GM19395 (cell line): ENCODE data around the gene AKT2.
"Not testable (repeated sequence)": the region's sequence is repeated elsewhere in the genome, so short reads cannot be mapped to it uniquely, and the experiment has no call there.

Experiments
- ATAC-seq: cut with Tn5 transposase; IDR thresholded peaks from one replicate; pipeline ENCODE4 v1.9.1; 2021; ENCODE audit warnings: mild to moderate bottlenecking, moderate library complexity; ENCODE audit not compliant: unreplicated experiment

Gene AKT2

DNA sequence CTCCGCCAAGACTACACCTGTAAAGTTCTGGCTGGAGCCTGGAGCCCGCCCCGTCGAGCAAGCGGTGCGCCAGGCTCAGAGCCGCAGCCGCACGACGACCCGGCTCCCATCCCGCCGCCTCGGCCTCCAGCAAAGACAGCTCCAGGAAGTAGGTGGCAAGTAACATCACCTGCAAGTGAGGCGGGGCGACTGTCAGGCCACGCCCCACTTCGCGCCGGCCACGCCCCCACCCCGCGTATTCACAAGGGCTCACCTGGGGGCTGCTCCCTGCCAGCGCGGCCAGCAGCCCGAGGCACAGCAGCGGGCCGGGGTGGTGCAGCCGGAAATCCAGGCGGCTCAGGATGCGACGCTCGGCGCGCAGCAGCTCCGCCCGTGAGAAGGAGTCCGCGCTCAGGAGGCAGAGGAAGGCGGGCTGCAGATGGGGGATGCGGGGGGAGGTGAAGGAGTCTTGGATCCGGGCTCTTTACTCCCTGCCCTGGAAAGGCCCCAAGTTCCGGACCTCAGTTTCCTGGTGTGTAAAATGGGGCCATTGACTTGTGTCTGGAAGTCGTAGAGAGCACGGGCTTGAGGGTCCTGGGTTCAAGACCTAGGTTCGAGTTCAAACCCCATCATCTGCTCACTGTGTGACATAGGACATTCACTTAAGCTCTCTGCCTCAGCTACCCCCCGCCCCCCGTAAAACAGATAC is 61.9 kb downstream of the AKT2 start:
- ATAC-seq: no peak

DNA sequence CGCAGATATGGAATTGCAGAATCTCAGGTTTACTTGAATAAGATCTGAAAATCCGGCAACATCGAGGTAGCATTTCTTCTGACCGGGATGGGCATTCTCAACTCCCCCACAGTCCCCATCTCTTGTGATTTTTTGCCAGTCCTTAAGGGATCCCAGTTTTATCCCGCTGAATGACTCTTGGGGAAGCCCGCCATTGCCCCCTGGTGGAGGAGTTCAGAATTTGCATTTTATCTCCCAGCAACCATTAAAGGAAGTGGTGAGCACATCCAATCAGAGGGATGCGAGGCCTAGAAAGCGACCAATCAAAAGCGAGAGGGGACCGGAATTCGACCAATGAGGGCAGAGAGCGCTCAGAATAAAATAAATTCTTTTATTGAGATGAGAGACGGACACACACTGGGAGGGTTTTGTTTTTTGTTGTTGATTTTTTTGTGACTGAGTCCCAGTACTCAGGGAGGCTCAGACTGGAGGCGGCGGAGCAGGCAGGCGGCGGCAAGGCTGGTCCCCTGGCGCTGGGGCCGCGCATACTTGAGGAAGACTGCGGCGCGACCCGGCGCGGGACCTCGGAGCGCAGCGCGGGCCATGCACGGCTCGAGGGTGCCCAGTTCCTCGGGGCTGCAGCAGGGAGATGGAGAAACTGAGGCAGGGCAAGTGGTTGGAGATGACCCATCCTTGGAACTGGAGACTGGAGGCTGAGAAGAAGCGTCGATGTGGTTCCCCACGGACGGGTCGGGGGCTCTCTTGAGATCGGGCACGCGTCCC is 63.1 kb downstream of the AKT2 start:
- ATAC-seq: no peak

DNA sequence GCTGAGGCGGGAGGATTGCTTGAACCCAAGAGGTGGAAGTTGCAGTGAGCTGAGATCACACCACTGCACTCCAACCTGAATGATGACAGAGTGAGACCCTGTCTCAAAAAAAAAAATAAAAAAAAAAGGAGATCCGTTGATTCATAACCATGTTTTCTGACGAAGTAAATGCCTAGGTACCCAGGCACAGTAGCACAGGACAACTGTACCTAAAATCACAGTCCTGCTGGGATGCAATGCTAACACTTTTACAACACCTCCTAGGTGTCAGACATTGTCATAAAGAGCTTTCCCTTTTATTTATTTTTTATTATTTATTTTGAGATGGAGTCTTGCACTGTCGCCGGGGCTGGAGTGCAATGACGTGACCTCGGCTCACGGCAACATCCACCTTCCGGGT is 64.5 kb downstream of the AKT2 start:
- no peak for ATAC-seq

DNA sequence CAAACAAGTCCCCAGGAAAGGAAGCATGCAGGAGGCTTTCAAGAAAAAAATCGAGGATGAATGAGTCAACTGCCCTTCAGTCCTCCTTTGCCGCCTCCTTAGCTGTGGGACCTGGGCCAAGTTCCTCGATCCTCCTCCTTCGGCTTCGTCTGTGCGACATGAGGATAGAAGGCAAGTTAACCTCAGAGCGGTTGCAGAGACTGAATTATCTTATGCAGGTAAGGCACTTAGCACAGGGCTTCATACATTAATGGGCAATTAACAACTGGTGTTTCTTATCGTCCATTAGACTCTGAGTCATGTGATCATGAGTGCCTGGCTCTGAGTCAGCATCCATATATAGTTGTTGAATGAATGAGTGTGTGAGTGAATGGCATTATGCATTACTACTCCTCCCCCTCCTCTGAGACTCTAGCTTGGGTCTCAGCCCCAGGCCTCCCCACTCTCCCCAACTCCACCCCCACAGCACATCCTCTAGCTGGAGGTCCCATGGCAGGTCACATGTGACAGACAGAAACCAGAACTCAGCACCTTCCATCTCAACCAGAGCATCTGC is 65.3 kb downstream of the AKT2 start:
- no peak for ATAC-seq

DNA sequence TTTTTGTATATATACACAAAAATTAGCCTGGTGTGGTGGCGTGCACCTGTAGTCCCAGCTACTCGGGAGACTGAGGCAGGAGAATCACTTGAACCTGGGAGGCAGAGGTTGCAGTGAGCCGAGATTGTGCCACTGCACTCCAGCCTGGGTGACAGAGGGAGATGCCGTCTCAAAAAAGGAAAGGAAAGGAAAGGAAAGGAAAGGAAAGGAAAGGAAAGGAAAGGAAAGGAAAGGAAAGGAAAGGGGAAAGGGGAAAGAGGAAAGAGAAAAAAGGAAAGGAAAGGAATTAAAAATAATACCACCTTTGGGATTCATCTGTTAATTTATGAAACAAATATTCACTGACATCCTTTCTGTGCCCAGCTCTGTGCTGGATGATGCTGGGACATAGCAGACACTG is 66.1 kb downstream of the AKT2 start:
- ATAC-seq: not testable (repeated sequence)

DNA sequence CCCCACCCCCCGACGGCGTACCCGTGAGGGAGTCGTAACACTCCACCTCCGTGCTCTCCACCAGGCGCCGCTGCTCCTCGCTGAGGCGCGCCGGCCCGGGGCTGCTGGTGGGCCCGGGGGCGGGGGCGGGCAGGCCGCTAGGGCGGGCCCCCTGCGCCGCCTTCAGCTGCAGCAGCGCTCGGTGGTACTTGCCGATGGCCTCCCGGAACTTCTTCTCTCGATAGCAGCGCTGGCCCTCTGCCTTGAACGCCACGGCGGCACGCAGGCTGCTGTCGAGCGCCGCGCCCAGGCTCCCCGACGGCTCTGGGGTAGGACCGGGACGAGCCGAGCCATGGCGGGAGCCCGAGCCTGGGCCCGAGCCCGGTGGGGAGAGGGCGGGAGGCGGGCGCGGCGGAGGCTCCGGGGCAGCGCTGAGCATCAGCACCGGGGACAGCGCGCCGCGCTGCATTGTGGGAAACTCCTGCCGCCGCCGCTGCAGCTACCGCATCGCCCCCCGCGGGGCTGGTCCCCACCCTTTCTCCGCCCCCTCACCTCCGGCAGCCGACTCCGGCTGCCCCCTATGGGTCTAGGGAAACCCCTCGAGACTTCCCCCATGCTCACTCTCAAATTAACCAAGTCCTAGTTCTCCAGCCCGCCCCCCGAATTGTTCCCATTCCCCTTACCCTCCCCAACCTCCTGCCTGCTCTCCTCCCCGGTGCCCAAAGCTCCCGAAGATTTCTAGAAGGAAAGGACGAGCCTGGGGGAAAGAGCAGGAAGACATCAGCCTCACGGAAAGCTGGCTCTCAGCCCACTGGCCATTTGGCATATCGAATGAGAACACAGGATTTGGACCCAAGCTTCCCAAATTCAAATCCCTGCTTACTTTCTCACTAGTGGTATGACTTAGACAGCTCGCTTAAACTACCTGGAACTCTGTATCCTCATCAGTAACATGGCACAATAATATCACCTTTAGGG is 66.9 kb downstream of the AKT2 start, which contains the start of gene TTC9B:
TSS of gene TTC9B (minus strand) at position 451 of the 957 bp plus-strand sequence. CDS start at position 448, 3 bp downstream.
- ATAC-seq: no peak

DNA sequence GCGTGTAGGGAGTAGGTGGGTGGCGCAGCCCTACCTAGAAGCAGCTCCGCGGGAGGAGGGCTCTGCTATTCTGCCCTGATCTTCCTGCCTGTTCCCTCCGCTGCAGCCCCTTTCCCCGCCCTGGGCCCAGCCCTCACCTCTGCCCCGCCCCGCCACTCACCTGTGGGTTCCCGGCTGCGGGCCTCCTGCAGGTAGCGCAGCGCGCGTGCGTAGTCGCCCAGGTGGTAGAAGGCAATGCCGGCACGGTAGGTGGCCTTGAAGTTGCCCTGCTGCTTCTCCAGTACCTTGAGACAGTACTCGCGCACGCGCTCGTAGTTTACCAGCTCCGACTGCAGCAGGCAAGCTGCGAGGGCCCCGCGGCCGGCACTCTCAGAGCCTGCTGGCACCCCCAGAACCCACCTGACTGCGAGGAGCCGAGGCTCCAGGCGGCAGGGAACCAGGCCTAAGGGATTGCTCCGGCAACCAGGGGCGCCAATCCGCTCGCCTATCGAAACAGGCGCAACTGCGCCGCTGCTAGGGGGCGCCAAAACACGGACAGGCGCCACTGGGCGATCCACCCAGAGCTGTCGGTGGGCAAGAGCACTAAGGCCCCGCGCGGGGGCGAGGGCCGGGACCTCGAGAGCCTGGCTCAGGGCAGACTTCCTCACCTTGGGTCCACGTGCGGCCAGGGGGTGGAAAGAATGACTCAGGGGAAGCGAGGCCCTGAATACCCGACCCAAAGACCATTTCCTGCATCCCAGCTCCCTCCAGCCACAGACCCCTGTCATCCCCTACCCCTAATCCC is 67.9 kb downstream of the AKT2 start:
- no peak for ATAC-seq

DNA sequence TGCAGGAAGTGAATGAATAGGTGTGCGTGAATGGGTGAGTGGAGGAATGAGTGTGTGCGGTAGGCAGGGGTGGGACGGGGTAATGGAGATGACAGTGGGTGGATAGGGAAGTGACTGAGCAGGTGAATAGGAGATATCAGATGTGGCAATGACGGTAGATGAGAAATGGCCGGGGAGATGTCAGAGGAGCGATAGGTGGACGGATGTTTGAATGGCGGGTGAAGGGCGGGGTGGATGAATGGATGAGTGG is 68.4 kb downstream of the AKT2 start:
- ATAC-seq: no peak

DNA sequence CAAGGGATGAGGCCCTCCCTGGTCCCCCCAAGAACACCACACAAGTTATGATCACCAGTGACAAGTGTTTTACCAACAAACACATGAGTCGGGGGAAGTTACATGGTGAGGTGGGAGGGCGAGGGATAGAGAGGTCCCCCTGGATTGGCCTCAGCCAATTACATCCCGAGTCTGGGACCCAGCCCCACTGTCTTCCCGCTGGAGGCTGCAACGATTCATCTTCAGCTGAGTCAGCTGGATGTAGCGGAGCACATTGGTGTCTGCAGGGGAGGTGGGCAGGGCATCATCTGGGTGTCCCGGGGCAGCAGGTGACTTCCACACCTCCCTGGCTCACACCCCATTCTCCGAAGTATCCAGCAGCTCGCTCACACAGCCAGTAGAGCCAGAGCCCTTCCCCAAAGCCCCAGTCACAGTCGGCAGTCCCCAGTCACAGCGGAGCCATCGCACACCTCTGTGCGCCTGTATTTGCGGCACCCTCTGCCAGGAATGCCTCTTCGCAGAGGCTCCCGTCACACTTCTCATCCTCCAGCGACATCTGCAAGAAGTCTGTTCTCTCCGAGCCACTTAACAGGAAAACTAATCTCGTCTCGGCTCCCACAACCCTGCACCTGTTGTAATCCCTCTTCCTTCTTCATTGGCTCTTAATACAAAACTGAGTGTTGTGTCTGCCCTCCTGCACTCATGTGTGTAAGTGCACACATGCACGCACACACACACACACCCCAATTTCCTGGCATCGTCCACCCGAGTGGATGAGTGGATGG is 69.0 kb downstream of the AKT2 start:
- no peak for ATAC-seq

DNA sequence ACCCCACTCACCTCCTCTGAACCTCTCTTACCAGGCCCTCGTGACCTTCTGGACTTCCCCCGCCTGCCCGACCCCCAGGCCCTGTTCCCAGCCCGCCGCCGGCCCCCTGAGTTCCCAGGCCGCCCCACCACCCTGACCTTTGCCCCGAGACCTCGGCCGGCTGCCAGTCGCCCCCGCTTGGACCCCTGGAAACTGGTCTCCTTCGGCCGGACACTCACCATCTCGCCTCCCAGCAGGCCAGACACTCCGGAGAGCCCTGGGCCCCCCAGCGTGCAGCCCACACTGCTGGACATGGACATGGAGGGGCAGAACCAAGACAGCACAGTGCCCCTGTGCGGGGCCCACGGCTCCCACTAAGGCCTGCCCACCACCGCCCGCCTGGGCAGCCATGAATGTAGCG is 70.2 kb downstream of the AKT2 start:
- no peak for ATAC-seq

DNA sequence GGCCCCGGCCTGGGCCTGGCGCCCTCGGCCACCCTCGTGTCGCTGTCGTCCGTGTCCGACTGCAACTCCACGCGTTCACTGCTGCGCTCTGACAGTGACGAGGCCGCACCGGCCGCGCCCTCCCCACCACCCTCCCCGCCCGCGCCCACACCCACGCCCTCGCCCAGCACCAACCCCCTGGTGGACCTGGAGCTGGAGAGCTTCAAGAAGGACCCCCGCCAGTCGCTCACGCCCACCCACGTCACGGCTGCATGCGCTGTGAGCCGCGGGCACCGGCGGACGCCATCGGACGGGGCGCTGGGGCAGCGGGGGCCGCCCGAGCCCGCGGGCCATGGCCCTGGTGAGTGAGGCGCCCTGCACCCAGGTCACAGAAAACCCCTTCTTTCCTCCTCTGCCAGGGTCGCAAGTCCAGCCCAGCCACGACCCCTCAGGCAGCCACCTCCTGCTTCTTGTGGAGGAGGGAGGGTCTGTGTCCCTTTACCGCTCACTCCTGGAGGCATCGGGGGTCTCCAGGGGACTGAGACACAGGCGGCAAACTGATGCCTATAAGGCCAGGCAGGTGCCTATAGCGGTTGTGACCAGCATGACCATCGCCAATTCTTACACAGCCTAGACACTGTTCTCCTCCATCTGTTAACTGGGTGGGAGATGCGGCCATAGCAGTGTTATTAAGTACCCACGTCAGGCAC is 71.1 kb downstream of the AKT2 start:
- ATAC-seq: no peak

DNA sequence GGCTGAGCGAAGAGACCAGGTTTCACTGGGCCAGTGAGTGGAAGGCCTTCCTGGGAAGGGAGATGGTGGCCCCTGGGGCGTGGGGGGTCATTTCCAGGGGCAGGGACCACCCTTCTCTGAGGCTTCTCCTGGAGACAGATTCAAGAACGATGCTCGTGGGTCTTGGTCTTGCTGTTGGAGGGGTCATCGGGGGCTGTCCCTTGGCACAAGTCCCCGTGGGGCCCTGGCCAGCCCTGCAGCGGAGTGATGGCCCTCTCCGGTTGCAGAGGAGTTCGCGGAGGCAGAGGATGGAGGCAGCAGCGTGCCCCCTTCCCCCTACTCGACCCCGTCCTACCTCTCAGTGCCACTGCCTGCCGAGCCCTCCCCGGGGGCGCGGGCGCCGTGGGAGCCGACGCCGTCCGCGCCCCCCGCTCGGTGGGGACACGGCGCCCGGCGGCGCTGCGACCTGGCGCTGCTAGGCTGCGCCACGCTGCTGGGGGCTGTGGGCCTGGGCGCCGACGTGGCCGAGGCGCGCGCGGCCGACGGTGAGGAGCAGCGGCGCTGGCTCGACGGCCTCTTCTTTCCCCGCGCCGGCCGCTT is 71.8 kb downstream of the AKT2 start:
- ATAC-seq: no peak

DNA sequence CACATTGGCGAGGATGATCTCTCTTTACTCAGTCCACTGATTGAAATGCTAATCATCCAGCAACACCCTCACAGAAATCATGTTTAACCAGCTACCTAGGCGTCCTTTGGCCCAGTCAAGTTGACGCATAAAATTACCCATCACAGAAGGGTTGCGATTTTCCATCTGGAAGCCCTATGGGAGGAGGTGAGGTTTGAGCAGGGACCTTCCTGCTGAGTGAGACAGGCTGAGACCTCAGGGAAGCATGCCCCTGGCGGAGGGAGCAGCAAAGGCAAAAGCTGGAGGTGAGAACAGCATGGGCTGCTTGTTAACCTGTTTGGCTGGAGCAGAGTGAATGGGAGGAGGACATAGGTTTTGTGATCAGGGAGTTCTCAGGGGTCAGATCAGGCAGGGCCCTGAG is 74.3 kb downstream of the AKT2 start:
- no peak for ATAC-seq

DNA sequence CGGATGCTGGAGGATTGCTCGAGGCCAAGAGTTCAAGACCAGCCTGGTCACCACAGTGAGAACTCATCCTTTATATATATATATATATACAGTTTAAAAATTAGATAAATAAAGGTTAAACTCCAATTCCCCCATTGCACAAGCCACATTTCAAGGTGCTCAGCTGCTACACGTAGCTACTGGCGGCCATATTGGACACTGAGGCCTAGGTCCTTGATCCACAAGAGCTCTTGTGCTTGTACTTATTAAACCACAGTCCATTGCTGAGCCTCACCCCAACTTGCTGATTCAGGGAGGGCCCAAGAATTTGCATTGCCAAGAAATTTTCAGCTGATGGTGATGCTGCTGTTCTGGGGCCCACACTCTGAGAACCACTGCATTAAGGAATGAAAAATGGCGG is 76.5 kb downstream of the AKT2 start:
- no peak for ATAC-seq

DNA sequence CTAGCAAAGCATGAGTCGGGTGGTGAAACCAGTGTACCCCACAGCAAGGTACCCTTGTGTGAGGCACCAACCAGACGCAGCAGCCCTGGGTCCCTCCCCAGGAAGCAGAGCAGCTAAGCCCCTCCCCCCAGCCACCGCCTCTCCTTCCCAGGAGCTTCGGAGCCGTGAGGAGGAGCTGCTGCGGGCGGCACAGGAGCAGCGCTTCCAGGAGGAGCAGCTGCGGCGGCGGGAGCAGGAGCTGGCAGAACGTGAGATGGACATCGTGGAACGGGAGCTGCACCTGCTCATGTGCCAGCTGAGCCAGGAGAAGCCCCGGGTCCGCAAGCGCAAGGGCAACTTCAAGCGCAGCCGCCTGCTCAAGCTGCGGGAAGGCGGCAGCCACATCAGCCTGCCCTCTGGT is 79.4 kb downstream of the AKT2 start:
- no peak for ATAC-seq

DNA sequence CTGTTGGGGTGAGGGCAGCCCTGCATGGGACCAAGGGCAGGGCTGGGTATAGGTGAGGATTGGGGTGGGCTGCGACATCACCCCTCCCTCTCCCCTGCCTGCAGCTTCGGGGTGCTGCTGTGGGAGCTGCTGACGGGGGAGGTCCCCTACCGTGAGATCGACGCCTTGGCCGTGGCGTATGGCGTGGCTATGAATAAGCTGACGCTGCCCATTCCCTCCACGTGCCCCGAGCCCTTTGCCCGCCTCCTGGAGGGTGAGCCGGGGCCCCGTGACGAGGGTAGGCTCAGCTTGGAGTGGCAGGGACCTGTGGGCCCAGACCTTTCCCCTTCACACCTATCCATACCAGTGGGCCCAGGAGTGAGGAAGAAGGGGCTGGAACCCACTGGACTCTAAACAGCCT is 80.8 kb downstream of the AKT2 start:
- no peak for ATAC-seq

DNA sequence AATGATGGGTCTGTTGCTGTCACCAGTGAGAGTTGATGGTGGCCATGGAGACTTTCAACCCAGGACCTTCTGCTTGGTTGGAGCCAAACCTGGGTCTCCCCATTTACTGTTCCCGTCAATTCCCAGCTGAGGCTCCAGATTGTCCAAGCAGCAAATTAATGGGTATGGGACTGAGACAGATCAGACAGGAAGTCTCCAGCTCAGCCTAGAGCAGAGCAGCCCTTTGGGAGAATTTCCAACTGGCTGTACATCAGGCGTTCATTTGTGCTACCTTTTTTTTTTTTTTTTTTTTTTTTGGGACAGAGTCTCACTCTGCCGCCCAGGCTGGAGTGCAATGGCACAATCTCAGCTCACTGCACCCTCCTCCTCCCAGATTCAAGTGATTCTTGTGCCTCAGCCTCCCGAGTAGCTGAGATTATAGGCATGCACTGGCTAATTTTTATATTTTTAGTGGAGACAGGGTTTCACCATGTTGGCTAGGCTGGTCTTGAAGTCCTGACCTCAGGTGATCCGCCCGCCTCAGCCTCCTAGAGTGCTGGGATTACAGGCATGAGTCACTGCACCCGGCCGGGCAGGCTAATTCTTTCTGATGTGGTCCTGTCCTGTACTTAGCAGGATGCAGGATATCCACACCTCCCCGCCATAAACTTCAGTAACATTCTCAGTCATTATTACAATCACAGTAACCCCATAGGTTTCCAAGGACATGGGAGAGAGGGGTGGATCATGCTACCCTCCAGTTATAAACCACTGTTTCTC is 84.6 kb downstream of the AKT2 start:
- ATAC-seq: no peak

DNA sequence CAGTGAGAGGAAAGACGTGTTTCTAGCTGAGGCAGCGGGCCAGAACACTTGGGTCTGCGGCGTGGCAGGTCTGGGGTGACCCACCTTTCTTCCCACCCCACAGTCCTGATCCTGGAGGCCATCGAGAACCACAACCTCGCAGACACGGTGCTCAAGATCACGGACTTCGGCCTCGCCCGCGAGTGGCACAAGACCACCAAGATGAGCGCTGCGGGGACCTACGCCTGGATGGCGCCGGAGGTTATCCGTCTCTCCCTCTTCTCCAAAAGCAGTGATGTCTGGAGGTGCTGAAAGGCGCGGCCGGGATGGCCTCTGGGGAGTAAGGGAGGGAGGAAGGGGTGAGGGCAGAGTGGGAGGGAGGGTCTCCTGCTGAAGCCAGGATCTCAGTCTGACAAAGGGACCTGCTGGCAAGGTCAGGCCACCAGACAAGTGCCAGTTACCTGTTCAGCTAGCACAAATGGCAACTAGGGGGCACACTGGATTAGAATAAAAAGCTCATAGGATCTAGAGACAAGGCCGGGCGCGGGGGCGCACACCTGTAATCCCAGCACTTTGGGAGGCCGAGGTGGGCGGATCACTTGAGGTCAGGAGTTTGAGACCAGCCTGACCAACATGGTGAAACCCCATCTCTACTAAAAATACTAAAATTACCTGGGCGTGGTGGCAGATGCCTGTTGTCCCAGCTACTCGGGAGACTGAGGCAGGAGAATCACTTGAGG is 86.7 kb downstream of the AKT2 start:
- ATAC-seq: no peak
